Karpas-422 (cell line): ENCODE data around the gene DAB1. TPM values are rescaled to one million over a fixed set of nuclear protein-coding genes. Genes with fewer than 3 reads are reported as not detected.

Source experiments
- DNase-seq: peaks from one replicate; pipeline ENCODE4 v3.0.0-alpha.2; 2015
- H2AFZ ChIP-seq: fragments of 200-600 bp; sonication (generic); 2 replicates; pipeline ENCODE4 v1.6.1; 2014; ENCODE audit warnings: antibody characterized with exemption, low read length, mixed read lengths
- H3K27ac ChIP-seq: fragments of 200-600 bp; sonication (generic); 2 replicates; pipeline ENCODE4 v1.5.1; 2014; ENCODE audit warnings: mild to moderate bottlenecking, low read length, moderate library complexity
- H3K27me3 ChIP-seq: fragments of 200-600 bp; sonication (generic); 2 replicates; pipeline ENCODE4 v1.6.1; 2014; ENCODE audit warnings: low read length, mixed read lengths
- H3K36me3 ChIP-seq: fragments of 200-600 bp; sonication (generic); 2 replicates; pipeline ENCODE4 v1.6.1; 2014; ENCODE audit warnings: low read length, mixed read lengths; ENCODE audit not compliant: insufficient read depth
- H3K4me1 ChIP-seq: fragments of 200-600 bp; sonication (generic); 2 replicates; pipeline ENCODE4 v1.6.1; 2014; ENCODE audit warnings: mild to moderate bottlenecking, low read length, mixed read lengths
- H3K4me2 ChIP-seq: fragments of 200-600 bp; sonication (generic); 2 replicates; pipeline ENCODE4 v1.6.1; 2014; ENCODE audit warnings: low read length, low read depth, mild to moderate bottlenecking; ENCODE audit not compliant: poor library complexity, severe bottlenecking
- H3K4me3 ChIP-seq: fragments of 200-600 bp; sonication (generic); 2 replicates; pipeline ENCODE4 v1.5.1; 2014; ENCODE audit warnings: mild to moderate bottlenecking, antibody characterized with exemption, low read length, mixed read lengths
- H3K79me2 ChIP-seq: fragments of 200-600 bp; sonication (generic); 2 replicates; pipeline ENCODE4 v1.6.1; 2014; ENCODE audit warnings: mild to moderate bottlenecking, low read length, mixed read lengths
- H3K9ac ChIP-seq: fragments of 200-600 bp; sonication (generic); 2 replicates; pipeline ENCODE4 v1.6.0; 2014; ENCODE audit warnings: low read length
- H3K9me2 ChIP-seq: fragments of 200-600 bp; sonication (generic), shearing (Covaris generic); replicated peaks from 2 replicates; pipeline ENCODE4 v1.6.0; 2014; ENCODE audit warnings: mild to moderate bottlenecking, low read length, moderate library complexity; ENCODE audit not compliant: insufficient read depth
- H3K9me3 ChIP-seq: fragments of 300-700, 200-600 bp; sonication (generic); 2 replicates; pipeline ENCODE4 v1.6.1; 2014; ENCODE audit warnings: low read length, mixed read lengths
- H4K20me1 ChIP-seq: fragments of 200-600 bp; sonication (generic); 2 replicates; pipeline ENCODE4 v1.6.1; 2014; ENCODE audit warnings: mild to moderate bottlenecking, antibody characterized with exemption, low read length, low read depth; ENCODE audit not compliant: insufficient read depth
- total RNA-seq: library from RNA; depleted of rRNA; stranded (reverse); fragments of >200 nt; shearing (Covaris generic); gene quantifications from 2 replicates; pipeline ENCODE4 v1.2.3, GENCODE V29; 2014; ENCODE audit warnings: low replicate concordance

DAB1 gene
- total RNA-seq, 1 experiment from 2014 or later = 0.78 TPM

GRCh38 chr1:57289781-57290180 lies 134.1 kb downstream of the DAB1 start:
- H3K9me3 ChIP-seq = no peaks in the 10 kb centered on the region

DNA sequence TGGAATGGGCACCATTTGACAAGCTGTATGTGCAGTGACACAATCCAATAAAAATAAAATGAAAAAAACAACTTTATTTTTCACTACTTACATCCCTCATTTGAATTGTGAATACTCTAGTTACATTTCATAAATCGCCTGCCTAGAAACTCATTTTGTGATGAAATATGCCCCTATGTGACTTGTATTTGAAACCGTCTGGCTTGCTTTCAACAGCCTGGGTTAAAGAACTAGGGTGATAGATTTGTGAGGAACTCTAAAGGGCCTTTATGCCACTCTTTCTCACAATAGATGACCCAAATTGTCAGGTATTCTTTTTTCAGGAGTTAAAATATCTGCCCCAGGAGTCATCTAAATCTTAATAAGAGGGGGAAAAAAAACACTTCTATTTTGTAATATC lies 137.9 kb downstream of the DAB1 start:
- no peak overlapping the region for H3K27ac ChIP-seq
- H3K4me1 ChIP-seq = no peaks in the 10 kb centered on the region
- H4K20me1 ChIP-seq = no peaks in the 10 kb centered on the region
- no peaks in the 10 kb centered on the region for H3K36me3 ChIP-seq
- no peak overlapping the region for H3K4me3 ChIP-seq
- no peak overlapping the region for H2AFZ ChIP-seq
- no peaks in the 10 kb centered on the region for H3K79me2 ChIP-seq
- DNase-seq = no peak
- no peaks in the 10 kb centered on the region for H3K9me2 ChIP-seq
- no peak overlapping the region for H3K4me2 ChIP-seq
- H3K9me3 ChIP-seq = no peaks in the 10 kb centered on the region
- H3K27me3 ChIP-seq = no peaks in the 10 kb centered on the region
- no peak overlapping the region for H3K9ac ChIP-seq

More at GRCh38 chr1:57289781-57290180, 134.1 kb downstream of the DAB1 start:
- Histone ChIP-seq H3K9ac (no peak overlapping the region), H3K36me3 (no peaks in the 10 kb centered on the region), H3K79me2 (no peaks in the 10 kb centered on the region), H3K4me2 (no peak overlapping the region), H2AFZ (no peak overlapping the region), H3K9me2 (no peaks in the 10 kb centered on the region), H4K20me1 (no peaks in the 10 kb centered on the region), H3K4me1 (no peaks in the 10 kb centered on the region), H3K27me3 (no peaks in the 10 kb centered on the region), H3K27ac (no peak overlapping the region), H3K4me3 (no peak overlapping the region)
- no peak for DNase-seq

GRCh38 chr1:57282411-57282810 lies 141.4 kb downstream of the DAB1 start:
- H4K20me1 ChIP-seq = no peaks in the 10 kb centered on the region
- DNase-seq = no peak
- H3K9me3 ChIP-seq = no peaks in the 10 kb centered on the region
- H3K79me2 ChIP-seq = no peaks in the 10 kb centered on the region
- H3K36me3 ChIP-seq = no peaks in the 10 kb centered on the region
- no peaks in the 10 kb centered on the region for H3K4me1 ChIP-seq
- no peaks in the 10 kb centered on the region for H3K27me3 ChIP-seq
- H3K9me2 ChIP-seq = no peaks in the 10 kb centered on the region
- H3K27ac ChIP-seq = no peak overlapping the region
- H3K9ac ChIP-seq = no peak overlapping the region
- no peak overlapping the region for H3K4me3 ChIP-seq
- H3K4me2 ChIP-seq = no peak overlapping the region
- no peak overlapping the region for H2AFZ ChIP-seq

DNA sequence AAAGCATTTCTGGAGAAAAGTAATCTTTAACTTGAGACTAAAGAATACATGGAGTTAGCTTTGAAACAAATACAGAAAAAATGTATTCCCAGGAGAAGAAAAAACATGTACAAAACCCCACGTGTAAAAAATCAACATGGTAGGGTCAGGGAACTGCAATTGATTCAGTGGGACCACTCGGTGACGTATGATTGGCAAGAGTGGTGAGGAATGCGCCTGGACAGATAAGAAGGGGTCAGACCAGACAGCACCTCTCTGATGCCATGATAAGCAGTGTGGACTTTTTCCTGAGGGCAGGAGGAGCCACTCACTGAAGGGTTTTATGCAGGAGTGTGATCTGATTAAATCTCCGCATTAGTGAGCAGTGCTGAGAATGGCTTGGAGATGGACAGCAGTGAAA lies 142.5 kb downstream of the DAB1 start:
- Histone ChIP-seq H3K4me2 (no peak overlapping the region), H3K27me3 (no peaks in the 10 kb centered on the region), H2AFZ (no peak overlapping the region), H4K20me1 (no peaks in the 10 kb centered on the region), H3K79me2 (no peaks in the 10 kb centered on the region), H3K9me2 (no peaks in the 10 kb centered on the region), H3K36me3 (no peaks in the 10 kb centered on the region), H3K9ac (no peak overlapping the region), H3K9me3 (no peaks in the 10 kb centered on the region), H3K27ac (no peak overlapping the region), H3K4me3 (no peak overlapping the region), H3K4me1 (no peaks in the 10 kb centered on the region)
- DNase-seq = no peak

GRCh38 chr1:57279909-57280666 lies 143.8 kb downstream of the DAB1 start:
- no peak overlapping the region for H3K4me2 ChIP-seq
- H2AFZ ChIP-seq = no peak overlapping the region
- no peaks in the 10 kb centered on the region for H3K27me3 ChIP-seq
- H3K9me2 ChIP-seq = no peaks in the 10 kb centered on the region
- DNase-seq = no peak
- no peak overlapping the region for H3K4me3 ChIP-seq
- no peak overlapping the region for H3K27ac ChIP-seq
- no peaks in the 10 kb centered on the region for H3K4me1 ChIP-seq
- H4K20me1 ChIP-seq = no peaks in the 10 kb centered on the region
- H3K9me3 ChIP-seq = no peaks in the 10 kb centered on the region
- H3K9ac ChIP-seq = no peak overlapping the region
- no peaks in the 10 kb centered on the region for H3K79me2 ChIP-seq
- H3K36me3 ChIP-seq = no peaks in the 10 kb centered on the region

- Histone ChIP-seq H4K20me1 (no peaks in the 10 kb centered on the region), H2AFZ (no peak overlapping the region), H3K4me1 (no peaks in the 10 kb centered on the region), H3K9me2 (no peaks in the 10 kb centered on the region), H3K36me3 (no peaks in the 10 kb centered on the region), H3K9ac (no peak overlapping the region), H3K4me3 (no peak overlapping the region), H3K27ac (no peak overlapping the region), H3K27me3 (no peaks in the 10 kb centered on the region), H3K79me2 (no peaks in the 10 kb centered on the region), H3K4me2 (no peak overlapping the region), H3K9me3 (no peaks in the 10 kb centered on the region)
- DNase-seq = no peak
These were observed 145.3 kb downstream of the DAB1 start for GRCh38 chr1:57278558-57278957.

- no peak overlapping the region for H3K27ac ChIP-seq
- H3K9ac ChIP-seq = no peak overlapping the region
- H3K79me2 ChIP-seq = no peaks in the 10 kb centered on the region
- H4K20me1 ChIP-seq = no peaks in the 10 kb centered on the region
- H3K9me3 ChIP-seq = no peaks in the 10 kb centered on the region
- no peak overlapping the region for H3K4me2 ChIP-seq
- no peak overlapping the region for H2AFZ ChIP-seq
- no peaks in the 10 kb centered on the region for H3K36me3 ChIP-seq
- no peak overlapping the region for H3K4me3 ChIP-seq
- H3K4me1 ChIP-seq = no peaks in the 10 kb centered on the region
- H3K27me3 ChIP-seq = no peaks in the 10 kb centered on the region
- H3K9me2 ChIP-seq = no peaks in the 10 kb centered on the region
- no peak for DNase-seq
These were observed 146.2 kb downstream of the DAB1 start for GRCh38 chr1:57277681-57278080.

GRCh38 chr1:57276918-57277317 lies 146.9 kb downstream of the DAB1 start:
- no peaks in the 10 kb centered on the region for H3K9me2 ChIP-seq
- no peaks in the 10 kb centered on the region for H3K4me1 ChIP-seq
- H3K36me3 ChIP-seq = no peaks in the 10 kb centered on the region
- H3K9me3 ChIP-seq = no peaks in the 10 kb centered on the region
- H2AFZ ChIP-seq = no peak overlapping the region
- DNase-seq = no peak
- H3K27me3 ChIP-seq = no peaks in the 10 kb centered on the region
- H3K4me3 ChIP-seq = no peak overlapping the region
- no peaks in the 10 kb centered on the region for H3K79me2 ChIP-seq
- no peak overlapping the region for H3K27ac ChIP-seq
- H3K9ac ChIP-seq = no peak overlapping the region
- no peaks in the 10 kb centered on the region for H4K20me1 ChIP-seq
- no peak overlapping the region for H3K4me2 ChIP-seq
